GM12801 (cell line): Measurements from ENCODE around the gene RAF1.

Source experiments
- CTCF ChIP-seq: IDR thresholded peaks from one replicate; pipeline ENCODE4 v1.5.1; 2011; ENCODE audit warnings: control low read depth; ENCODE audit not compliant: insufficient read length; ENCODE audit errors: extremely low read depth

RAF1 gene

GRCh38 chr3:12591997-12592715 lies 71.8 kb downstream of the RAF1 start:
- no peak for TF ChIP-seq CTCF

DNA sequence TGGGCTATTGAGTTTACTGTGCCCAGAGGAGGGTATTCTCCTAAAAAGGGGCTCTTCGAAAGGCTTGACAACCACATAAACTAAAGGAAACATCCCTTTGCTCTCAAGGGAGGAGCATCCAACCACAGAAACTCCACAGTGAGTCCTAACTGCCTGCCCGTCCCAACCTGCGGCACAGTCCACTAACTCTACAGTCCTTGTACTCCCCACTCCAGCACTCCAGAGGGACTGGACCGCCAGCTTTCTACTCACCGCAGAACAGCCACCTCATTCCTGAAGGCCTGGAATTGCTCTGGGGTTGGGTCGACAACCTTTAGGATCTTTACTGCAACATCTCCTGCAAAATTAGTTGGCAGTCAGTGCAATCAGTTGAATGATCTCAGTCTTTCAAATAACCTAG lies 72.5 kb downstream of the RAF1 start:
- TF ChIP-seq CTCF: no peak

DNA sequence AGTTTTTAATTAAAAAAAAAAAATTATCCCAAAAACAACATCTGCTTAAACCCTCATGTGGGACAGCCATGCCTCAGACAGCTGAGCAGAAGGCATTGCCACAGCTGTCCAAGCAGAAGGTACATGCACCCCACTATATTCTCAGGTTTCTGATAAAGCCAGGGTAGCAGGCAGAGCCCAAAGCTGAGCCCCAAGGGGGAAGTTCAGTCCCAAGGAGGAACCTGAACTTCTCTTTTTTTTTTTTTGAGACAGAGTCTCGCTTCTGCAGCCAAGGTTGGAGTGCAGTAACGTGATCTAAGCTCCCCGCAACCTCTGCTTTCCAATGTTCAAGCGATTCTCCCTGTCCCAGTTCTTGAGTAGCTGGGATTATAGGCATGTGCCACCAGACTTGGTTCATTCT lies 73.8 kb downstream of the RAF1 start:
- no peak for TF ChIP-seq CTCF

- no peak for TF ChIP-seq CTCF
Measured at GRCh38 chr3:12588039-12589009, 75.6 kb downstream of the RAF1 start.

- TF ChIP-seq CTCF: no peak
Measured at GRCh38 chr3:12586403-12586802, 77.5 kb downstream of the RAF1 start.

DNA sequence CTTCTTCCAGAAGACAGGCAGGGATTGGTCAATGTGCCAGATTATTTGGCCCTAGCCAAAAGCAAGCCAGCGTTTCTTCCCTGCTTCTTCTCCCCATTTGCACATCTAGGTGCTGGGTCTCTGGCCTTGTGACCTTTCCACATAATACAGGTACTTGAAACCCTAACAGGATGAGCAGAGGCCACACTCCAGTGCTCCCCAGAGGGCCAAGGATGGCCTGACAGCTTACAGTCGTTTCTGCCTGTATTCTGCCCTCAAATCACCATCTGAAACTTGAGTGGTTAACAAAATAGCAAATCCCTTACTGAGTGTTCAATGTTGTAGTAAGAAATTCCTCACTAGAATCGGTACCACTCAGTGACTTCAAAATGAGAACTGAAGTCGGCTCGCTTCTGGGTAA lies 77.9 kb downstream of the RAF1 start:
- TF ChIP-seq CTCF: no peak

- no peak for TF ChIP-seq CTCF
Measured at GRCh38 chr3:12585181-12585580, 78.7 kb downstream of the RAF1 start.
